NCI-H82 treated with DMSO at 0.1 percent for 48 hours (cell line): ENCODE results near the gene PELI2.

Source experiments
- DNase-seq: peaks from one replicate; lab custom pipeline; 2025; ENCODE audit not compliant: unreplicated experiment; lab: John Stamatoyannopoulos, UW

The PELI2 gene

DNA sequence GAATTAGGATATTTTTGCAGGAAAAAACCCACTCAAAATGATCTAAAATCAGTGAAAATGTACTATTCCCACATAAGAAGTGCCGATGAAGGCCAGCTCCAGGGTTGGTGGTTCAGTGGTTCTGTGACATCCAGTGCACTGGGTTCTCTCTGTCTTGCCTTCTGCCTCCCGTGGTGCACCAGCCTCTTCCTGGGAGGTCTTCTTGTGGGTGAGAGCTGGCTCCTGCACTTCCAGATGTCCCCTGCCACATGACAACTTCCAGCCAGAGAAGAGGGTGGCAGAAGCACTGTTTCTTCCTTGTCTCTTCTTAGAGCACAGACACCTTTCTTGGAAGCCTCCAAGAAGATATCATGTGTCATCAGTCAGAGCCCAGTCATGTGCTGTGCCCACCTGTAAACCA is 170.9 kb downstream of the PELI2 start:
- no peak for DNase-seq

DNA sequence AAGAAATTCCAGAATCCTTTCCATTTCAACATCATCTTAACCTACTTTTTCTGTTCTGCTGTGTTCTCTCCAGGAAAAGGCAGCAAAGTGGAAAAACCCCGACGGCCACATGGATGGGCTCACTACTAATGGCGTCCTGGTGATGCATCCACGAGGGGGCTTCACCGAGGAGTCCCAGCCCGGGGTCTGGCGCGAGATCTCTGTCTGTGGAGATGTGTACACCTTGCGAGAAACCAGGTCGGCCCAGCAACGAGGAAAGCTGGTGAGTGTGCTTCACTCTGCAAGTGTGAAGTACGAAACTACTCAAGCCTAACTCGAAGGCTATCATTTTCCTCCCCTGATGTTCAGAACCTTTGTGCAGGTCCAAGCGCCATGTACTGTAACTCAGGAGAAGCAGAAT is 172.0 kb downstream of the PELI2 start:
- DNase-seq, result no peak

DNA sequence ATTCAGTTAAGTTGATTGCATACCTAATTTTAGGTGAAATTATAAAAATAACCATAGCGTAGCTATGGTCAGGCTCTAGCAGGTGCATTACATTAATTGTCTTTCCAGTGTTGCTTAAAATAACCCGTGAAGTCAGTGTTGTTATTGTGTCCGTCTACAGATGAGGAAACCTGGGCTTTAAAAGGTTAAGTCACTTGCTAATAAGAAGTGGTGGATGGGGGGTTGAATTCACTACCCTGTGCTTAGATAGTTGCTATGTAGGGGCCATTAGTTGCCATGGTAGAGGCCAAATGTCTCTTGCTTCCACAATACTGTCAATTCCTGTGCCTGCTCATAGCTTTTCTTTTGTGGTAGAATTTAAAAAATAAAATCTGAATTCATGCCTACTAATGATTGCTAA is 174.8 kb downstream of the PELI2 start:
- DNase-seq, result no peak

DNA sequence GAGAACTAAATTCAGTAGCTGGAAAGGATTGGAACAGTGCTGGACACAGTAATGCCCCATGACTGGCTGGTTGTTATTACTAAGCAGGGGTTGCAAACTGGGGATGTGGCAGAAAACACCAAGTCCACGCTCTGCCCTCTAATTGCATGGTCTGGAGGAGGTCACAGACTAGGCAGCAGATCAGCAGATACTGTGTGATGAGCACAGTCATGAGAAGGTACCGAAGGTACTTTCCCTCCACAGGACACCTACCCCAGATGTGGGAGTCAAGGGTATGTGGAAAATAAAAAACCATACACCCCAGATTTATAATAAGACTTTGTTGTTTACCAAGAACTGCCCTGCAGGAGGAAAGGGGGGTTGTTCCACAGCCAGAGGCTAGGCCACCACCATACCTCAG is 175.3 kb downstream of the PELI2 start:
- DNase-seq, result no peak

DNA sequence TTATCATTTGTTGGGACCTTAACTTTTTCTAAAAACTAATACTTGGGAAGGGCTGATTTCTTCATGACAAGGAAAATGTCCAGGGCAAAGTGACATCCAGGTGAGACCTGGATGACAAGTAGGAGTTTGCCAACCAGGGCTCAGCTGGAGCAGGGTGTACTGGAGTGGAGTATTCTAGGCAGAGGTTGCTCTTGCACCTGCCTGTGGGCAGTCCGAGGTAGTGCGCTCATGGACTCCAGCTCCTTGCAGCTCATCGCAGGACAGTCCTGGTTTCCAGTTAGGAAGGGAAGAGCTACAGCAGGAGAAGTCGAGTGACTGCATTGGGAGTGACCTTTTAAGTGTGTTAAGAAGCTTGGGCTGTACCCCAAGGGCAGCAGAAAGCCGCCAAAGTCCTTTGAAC is 175.9 kb downstream of the PELI2 start:
- peak; percentile 70 for DNase-seq

DNA sequence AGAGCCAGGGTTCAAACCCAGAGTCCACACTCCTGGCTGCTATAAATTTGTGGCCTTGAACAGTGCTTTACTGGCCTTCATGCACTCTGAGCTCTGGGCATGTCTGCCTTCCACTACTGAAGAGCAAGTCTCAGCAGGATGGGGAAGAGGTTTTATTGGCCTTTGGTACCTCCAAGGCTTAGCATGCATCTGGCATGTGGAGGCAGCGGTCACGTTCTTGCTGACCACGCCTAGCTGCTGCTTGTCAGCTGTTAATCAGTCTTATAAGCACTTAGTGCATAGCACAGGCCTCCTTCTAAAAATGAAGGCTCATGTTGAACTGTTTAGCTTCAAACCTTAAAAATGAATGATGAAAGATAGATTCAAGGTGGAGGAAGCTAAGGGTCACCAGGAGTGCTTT is 177.5 kb downstream of the PELI2 start:
- DNase-seq, result no peak

DNA sequence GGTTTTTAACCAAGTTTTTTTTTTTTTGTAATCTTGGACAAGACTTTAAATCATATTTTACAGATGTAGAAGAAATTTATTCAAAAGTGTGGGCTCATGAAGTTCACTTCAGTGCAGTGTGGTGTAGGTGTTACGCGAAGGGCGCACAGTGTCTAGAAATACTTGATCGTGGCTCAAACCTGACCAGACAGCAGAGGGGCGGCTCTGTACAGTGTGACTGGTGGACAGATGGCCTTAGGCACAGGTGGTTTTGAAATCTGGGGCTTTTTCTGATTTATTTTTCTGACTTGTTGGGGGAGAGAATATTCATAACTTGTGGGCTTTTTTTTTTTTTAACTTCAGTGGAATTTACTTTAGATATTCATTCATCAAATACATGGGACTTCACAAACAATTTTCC is 179.2 kb downstream of the PELI2 start:
- peak; percentile 99 for DNase-seq

DNA sequence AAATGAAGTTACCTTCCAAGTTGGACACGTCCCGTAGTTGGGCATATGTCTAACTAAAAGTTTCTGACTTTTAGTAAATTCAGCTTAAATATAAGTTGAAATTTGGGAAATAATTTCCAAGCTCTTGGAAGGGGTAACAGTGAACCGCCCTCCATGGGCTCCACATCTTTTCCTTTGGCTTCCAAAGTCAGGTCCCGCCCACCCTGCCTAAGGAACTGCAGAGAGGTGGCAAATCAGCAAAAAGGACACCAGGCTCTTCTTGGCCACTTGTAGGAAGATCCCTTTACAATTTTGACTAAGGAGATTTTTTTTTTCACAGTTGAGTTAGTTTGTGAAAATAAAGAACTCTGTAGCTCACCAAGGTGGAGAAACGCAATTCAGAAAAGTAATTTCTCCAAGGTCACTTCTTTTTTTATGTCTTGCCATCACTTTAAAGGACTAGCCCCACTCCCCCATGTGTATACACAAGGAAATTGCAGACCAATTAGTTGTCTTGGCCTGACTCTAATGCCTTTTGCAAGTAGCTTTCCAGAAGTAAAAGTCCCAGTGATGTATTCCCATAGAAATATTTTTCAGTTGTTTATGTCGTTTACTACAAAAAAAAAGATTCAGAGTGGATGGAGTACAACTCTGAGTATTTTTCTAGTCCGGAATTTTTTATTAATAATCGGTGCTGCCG is 181.2 kb downstream of the PELI2 start:
- DNase-seq, result no peak

DNA sequence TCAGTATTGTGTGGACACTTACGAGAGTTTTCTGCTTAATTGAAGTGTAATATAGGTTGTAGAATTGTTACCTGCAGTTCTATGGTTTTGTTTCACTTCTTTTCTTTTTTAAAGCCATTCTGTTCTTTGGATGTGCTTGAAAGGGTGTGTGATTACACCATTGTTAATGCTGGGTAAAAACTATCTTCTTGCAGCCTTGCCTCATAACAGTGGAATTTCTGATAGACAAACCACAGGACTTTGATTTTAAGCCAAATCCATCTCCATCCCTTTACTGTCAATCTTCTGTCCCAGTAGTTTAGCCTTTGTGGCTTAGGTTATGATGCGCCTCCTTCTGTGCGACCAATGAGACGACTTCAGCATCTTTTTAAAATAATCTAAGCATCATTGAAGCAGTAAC is 182.3 kb downstream of the PELI2 start:
- no peak for DNase-seq

DNA sequence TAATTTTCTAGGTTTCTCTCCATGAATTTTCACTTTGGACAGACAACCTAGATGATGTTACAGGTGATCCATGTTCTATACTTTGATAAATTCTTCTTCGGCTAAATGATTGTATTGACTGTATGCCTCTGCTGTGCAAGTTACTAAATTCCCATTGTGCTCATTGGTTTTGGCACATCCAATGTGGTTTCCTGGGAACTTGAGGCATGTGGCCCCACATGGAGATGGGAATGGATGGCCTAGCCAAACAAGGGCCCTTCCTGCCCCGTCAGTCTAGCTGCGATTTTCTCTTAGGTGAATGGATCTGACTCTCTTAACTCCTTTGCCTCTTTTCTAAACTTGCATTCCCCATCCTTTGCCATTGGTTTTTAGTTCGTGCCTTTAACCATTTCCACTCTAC is 186.2 kb downstream of the PELI2 start:
- no peak for DNase-seq

DNA sequence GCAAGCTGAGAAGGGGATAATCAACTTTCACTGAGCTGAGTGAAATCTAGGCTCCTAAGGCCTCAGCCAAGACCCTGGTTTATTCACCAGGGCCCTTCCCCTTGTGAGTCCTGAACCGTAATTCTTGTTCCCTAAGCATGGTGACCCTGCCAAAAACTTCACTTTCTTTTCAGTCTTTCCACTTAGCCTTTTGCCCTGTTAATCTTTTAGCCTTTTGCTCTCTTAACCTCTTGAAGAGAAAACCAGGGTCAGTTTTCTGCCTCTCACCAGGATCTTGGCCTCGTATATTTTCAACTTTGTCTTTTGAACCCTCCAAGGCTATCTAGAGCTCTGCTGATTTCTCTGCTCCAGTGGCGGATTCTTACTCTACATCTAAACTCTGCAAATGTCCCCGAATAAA is 191.0 kb downstream of the PELI2 start:
- DNase-seq, result no peak

DNA sequence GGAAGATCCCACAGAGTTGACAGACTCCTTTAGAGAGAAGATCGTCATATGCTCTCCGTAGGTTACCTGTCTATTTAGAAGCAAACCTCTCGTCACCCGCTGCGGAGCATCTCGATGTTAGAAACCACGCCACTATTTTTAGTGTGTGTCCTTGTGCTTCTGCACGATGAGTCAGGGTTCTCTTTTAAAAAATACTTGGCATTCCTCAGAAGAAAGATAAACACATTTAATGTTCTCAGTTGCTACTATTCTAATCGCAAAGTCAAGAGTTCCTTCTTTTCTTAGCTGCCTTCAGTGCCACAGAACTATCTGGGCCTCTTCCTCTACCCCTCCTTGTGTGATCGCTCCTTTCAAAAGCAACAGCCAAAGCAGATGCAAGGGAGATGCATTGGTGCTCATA is 192.4 kb downstream of the PELI2 start:
- no peak for DNase-seq

DNA sequence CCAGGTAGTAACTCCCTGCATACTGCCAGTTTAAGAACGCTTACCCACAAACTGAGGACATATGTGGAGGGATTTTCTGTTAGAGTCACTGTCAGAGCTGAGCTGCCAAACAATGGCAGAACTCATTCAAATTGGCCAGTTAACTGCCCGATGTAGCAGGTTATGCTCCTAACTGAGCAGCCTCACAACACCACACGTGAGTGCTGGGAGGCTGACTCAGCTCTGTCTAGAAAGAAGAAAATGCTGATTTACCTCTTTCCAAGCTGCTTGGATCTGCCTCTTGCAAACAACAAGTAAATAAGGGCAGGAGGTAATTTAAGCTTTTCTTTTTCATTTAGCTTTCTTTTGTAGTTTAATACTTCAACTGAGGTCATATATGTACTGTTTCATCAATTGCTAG is 195.6 kb downstream of the PELI2 start:
- no peak for DNase-seq

DNA sequence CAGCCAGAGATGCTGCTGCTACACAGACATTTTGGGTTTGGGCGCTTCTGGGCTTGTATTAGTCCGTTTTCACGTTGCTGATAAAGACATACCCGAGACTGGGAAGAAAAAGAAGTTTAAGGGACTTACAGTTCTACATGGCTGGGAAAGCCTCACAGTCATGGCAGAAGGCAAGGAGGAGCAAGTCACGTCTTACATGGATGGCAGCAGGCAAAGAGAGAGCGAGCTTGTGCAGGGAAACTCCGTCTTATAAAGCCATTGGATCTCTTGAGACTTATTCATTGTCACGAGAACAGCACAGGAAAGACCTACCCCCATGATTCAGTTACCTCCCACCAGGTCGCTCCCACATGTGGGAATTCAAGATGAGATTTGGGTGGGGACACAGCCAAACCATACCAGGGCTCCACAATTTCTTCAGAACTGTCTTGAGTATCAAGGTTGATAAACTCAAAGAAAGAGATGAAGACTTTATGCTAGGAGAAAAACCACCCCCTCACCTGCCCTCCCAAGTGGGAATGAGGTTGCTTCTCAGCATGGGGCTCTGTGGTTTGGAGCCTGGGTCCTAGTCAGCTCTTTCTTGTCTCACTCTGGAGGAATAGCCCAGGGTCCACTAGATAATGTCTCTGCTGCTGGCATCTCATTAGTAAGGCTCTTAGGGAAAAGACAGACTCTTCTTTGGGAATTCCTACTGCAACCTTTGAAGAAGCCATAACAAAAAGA is 200.3 kb downstream of the PELI2 start:
- DNase-seq, result no peak

DNA sequence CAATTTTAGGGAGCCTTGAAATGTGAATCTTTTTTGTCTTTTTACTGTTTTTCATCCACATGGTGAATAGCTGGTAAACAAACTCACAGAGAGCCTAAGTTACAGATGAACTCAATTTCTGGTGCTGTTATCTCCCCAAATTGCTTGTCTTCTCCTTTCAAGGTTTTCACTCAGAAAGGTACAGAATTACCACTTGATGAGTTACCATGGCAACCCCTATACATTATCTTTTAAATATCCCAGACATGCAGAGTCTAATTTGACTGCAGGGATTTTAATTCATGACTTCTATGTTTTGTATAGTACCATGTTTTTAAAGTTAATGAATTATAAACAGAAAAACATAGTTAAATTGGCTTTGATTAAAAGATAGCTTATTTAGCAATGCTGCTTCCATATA is 203.7 kb downstream of the PELI2 start:
- no peak for DNase-seq

DNA sequence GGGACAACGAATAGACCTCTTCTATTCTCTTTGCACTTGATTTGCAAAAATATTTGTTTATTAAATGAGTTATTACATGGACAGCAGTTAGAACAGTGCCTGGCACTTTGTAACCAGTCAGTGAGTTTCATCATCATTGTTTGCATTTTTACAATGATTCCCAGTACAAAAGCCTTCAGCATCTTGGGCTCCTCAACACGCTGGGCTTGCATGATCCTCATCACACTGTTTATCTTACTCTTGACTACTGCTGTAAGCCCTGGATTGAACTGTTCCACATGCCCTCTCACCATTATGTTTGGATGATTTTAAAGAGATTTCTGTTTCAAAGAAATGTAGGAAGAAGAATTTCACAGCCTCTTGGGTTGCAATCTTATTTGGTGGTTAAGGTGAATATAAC is 204.3 kb downstream of the PELI2 start:
- DNase-seq, result no peak

DNA sequence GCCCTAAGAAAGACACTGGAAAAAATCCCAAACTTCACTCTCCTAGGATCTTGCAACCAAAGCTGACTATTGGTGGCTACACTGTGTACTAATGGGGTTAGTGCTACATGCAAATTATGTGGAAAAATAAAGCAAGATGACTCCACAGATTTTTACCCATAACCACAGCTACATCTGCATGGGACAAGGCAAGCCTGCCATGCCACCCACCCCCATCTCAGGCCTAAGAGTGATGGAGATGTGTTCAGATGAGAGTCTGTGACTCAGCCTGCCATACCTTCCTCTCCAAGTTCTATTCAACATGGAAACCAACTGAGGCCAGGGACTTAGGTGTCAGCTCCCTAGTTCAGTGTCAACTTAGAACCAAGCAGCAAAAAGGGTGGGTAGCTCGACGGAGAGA is 206.2 kb downstream of the PELI2 start:
- DNase-seq, result no peak

DNA sequence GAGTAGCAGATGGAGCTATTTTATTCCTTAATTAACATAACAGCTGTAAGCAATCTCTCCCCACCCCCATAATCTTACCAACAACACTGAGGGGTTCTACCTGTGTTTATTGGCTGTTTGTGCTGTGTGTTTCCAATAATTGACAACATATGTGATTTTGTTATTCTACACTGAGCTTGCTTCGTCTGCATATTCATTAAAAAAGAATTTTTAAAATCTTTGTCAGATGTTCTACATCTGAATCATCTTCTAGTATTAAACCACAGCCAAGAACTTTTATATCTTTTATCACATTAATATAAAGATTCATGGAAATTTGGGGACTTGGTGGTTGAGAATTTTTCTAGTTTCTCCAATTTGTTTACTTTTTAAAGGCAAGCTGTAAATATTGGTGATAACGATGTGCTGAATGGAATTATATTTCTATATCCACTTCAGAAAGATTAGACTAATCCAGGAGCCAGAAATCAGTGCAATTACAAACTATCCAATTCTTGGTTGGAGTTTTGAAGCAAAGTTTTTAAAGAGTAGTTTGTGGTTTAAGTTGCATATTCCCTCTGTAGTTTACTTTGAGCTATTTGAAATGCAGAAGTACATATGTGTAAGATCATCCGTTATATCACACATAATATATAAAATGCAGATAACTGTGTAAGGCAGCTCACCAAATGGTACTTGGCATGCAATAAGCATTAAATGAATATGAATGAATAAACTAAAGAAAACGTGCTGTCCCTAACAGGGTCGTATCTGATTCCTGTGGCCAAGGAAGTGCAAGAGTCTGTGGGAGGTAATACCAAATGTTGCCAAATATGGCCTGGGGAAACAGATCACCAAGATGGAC is 206.9 kb downstream of the PELI2 start:
- DNase-seq, result no peak

DNA sequence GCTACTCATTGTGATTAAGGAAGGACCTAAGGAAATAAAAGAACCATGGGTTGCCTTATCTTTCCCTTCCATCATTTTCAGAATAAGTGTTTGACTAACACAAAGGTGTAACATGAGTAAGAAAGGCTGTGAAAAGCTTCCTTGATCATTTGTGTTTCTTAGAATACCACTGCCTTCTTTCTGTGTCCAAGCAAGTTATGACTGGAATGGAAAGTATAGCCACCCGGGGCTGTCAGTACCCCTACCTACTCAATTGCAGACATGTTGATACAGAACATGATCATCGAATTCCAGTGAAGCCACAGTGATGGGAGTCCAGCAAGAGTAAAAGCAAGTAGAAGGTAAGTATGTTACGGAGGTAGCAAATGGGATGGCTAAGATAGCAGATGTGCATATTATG is 209.8 kb downstream of the PELI2 start:
- no peak for DNase-seq

DNA sequence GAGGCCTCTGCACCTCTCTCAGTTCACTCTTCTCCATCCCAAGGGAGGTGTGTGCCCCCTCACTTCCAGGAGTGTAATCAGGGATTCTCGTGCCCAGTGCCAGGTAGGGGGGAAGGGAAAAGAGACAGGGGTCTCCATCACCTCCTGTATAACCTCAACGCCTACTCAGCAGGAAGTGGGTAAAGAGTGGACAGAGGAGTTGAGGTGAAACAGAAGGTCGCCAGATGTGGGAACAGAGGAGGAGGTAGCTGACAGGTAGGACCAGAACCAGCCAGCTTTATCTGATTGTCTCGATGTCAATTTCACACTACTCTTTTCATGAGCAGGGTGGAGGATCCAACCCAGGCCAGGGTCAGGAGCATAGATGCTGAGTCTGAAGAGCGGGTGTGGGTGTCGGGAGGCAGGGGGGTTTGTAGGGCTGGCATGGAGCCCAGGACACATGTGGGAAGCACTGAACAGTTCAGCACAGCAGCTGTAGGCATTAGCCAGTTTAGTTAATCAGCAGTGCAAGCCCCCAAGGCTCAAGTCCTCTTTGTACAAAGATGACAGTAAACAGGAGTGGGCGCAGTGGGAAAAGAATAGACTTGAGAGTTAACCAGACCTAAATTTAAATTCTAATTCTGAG is 213.5 kb downstream of the PELI2 start:
- DNase-seq, result no peak
